Activated naive CD4-positive, alpha-beta T cell treated with anti-CD3 and anti-CD28 coated beads, Interleukin-2, amount 50 U/mL, for 16 hours (primary cell): Measurements from ENCODE around the gene NTM.

Experiments used
- DNase-seq: peaks from one replicate; pipeline ENCODE4 v3.0.0-alpha.2; 2020

Gene NTM

DNA sequence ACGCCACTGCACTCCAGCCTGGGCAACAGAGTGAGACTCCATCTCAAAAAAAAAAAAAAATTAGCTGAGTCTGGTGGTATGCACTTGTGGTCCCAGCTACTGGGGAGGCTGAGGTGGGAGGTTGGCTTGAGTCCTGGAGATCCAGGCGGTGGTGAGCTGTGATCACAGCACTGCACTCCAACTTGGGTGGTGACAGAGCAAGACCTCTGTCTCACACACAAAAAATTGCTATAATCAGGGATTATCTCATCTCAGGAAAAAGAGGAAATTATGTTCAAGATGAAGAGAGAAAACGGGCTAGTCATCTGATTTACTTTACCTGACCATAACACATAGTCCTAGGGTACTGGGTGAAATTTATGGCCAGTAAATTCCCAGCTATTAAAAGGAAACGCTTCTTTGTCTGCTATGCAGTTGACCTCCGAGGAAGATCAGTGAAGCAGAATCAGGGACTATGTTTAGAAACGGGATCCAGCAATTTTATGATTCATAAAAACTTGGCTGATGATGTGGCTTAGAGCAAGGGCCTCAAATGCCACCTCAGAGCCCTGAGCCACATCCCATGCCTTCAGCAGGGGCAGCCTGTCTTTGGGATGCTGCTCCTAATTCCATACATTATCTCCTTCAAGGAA is 386.2 kb downstream of the NTM start:
- DNase-seq = no peak

DNA sequence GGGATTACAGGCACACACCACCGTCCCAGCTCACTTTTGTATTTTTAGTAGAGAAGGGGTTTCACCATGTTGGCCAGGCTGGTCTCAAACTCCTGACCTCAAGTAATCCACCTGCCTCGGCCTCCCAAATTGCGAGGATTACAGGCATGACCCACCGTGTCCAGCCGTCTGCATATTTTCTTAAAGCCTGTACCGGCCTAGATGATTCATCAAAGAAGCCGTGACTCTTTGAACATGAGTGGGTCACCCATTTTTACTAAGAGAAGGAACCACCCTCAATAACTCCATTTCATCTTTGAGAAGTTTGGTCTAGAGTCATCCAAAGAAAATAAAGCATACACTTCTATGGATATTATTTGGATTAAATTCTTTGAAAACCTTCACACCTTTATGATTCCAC is 388.3 kb downstream of the NTM start:
- no peak for DNase-seq

DNA sequence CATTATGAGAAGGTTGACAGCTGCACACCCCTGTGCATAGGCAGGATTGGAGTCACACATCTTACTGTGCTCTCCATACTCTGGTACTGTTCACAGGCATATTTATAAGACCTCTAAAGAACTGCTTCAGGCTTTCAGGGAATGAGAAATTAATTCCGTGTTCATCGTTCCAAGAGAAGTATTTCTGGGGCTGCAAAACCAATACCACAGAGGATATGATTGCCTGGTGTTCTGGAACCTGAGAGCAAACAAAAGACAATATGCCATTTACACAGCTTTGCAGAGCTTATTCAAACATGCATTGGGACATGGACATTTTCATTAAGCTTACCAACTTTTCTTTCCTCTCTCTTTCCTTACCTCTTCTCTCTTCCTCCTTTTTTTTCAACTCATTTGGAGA is 388.7 kb downstream of the NTM start:
- no peak for DNase-seq

DNA sequence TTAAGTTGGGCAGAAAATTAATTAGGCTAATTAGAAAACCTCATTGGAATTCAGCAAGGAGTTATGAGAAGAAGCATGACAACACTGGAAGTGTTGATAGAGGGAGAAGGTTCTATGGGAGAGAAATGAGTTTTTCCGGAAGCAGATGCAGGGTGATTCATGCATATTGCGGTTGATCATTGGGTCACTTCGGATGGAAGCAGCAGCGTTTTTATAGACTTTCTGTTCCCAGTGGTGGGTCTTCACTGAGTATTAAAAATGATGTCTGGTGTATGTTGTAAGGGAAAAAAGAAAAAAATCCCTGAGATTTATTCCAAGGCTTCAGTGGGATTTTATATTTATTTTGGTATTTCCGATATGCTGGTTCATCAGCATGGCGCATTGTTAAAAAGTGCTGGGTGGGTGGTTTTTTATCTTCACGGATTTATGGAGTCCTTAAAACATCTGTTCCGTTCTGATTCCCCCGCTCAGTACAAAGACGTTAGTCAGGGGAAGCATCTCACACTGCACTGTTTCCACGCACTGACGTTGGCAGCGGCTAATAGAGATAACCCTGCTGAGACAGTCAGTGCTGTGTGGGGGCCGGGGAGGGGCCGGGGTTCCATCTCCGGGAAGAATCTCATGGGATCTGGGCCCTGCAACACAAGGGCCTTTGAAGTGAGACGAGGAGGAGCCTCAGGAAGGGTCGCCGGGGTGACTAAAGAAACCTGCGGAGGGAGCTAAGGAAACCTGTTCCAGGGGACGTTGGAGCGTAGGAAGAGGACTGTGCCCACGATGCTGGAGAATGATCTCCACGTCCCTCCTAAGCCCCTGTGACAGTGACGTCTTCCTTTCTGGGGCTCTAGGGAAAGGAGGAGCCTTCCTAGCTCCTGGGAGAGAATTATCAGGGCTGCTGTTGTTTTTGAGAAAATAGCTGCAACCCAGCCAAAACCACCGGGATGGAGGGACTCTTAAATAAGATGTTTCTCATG is 390.0 kb downstream of the NTM start:
- no peak for DNase-seq

DNA sequence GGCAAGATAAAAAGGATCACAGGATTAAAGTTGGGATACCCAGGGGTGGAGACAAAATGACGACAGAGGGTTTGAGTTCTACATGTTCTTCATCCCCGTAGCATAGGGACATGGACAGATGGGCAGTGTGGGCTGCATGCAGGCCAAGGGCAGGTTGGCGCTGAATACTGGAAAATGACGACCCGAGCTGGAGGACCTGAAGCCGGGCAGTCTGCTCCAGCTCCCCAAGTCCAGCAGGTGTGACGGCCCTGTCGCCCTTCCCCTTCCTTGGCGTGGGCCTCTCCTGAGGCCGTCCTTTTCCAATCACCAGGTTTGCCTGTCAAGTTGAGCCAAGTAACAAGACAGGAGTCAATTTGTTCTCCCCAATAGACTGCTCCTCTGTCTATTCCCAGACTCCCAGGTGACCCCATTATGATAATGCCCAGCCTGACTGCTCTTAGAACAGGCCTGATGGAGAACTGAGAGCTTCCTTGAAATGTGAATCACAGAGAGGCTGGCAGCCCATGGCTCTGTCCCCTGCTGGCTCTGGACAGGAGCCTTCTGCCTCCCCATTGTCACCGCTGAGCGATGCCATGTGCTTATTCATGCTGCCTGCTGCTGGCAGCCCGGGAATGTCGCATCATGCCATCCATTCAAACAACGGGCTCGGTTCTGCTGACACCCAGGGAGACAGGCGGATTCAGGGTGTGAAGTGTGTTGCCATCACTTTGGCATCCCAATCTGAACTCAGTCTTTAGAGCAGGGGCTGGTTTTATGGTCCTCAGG is 392.1 kb downstream of the NTM start:
- DNase-seq = no peak

DNA sequence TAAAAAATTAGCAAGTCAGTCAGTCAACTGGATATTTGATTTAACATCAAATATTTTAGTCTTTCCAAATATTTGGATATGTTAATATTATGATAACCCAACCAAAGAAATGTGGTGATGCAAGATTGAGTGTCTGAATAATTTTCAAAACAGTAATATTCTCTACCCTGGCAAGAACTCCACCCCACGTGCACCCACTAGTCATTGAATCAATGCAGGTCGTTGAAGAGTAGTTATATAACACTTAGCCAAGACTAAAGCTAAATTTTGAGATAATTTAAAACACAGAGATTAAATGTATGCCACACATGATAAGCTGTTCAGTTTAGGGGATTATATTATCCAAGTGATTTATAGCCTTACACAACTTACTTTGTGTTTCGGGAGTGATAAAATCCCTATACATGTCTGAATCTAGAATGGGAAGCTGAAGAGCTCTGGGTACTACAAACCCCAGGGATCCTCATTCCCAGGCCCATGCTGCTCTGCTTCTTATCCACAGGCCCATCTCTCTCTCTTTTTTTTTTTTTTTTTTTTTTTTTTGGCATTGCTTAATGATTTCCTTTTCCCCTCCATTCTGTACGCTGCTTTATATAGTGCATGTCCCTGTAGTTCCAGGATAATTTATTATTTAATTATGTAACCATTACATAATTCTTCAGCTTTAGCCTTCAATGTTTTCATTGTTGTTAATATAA is 392.9 kb downstream of the NTM start:
- DNase-seq = no peak

DNA sequence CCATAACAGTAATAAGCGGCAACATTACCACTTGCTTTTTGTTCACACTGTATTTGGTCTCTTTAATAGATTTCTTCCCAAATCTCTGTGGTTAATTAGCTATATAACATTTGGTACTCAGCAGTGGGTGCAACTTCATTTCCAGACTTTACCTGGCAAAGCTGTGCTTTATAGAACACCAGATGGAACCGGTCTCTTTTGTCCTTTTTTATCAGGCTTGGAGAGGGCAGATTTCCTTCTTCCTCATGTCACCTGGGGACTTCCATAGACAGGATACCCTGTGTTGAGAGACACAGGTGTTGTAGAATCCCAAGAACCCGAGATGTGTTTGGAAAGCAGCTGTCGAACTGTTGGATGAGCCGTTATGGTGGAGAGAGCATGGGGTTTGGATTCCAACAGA is 393.7 kb downstream of the NTM start:
- DNase-seq = no peak

DNA sequence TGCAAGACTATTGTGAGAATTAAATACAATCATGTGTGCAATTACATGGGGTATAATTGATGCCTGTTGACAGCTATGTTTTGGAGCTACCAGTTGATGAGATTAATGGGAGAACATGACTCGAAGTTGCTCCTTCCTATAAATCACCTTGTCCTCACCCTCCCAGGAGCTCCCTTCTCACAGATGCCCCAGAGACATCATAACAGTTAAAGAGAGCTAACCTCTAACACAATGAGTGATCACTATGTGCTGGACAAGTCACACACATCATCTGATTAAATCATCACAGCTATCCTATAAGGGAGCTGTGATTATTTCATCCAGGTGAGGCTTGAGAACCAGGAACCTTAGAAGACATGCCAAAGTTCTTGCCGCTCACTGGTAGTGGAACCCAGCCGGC is 394.2 kb downstream of the NTM start:
- no peak for DNase-seq

DNA sequence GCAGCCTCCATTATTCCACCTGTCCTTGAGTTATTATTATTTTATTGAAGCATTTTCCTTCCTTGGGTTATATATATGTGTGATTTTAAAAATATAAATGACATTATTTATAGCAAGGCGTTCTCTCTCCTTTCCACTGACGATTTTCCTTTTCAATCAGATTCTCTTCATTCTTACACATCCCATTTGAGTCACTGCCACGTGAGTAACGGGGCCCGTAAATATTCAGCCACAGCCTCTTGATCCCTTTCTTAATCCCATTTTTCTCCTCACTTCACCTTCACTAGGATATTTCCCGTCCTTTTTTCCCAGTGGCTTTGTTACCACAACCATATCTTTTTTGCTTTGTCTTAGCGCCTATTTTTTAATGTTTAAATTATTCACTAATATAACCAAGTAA is 396.2 kb downstream of the NTM start:
- no peak for DNase-seq

DNA sequence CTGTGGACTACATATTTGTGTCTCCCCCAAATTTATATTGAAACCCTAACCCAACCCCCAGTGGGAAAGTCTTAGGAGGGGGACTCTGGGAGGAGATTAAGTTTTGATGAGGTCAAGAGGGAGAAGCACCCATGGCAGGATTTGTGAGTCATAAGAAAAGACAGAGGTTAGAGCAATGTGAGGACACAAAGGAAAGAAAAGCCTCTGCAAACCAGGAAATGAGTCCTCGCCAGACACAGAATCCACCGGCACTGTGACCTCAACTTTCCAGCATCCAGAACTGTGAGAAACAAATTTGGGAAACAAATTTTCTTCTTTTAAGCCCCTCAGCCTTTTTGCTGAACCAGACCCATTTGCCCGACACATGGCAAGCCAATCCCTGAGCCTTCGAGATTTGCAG is 397.0 kb downstream of the NTM start:
- DNase-seq = no peak

DNA sequence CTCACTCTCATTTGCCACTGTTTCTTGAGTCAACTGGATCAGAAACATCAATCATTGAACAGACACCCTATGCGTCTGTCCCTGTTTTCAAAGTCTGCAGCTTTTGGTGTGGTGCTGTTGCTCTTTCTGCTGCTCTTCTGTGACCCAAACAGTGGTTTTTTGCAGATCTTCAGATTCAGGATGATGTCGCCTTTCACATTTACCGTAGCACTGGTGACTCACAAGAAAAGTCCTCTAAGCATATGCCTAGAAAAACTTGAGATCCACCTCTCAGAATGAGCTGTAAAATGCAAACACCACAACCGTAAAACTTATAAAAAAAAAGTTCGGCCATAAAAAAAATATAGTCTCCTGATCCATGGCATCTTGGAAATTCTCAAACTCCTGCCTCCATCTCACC is 400.4 kb downstream of the NTM start:
- no peak for DNase-seq

DNA sequence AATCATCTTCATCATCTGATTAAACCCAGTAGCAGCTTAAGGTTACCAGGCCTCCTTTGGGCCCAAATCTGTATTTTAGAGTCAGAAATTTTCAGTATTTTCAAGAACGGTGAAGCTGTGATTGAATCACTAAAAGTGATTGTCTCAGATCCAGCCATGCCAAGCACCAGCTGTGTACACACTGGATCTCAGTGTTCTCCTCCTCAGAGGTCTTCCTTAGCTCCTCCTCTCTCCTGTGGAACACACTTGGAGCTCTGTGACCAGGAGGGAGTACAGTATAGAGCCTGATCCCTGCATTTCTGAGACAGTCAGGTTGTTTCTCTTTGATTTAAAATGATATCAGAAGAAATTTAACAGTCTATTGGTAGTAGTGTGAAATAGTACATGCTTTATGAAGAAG is 401.1 kb downstream of the NTM start:
- DNase-seq = no peak

DNA sequence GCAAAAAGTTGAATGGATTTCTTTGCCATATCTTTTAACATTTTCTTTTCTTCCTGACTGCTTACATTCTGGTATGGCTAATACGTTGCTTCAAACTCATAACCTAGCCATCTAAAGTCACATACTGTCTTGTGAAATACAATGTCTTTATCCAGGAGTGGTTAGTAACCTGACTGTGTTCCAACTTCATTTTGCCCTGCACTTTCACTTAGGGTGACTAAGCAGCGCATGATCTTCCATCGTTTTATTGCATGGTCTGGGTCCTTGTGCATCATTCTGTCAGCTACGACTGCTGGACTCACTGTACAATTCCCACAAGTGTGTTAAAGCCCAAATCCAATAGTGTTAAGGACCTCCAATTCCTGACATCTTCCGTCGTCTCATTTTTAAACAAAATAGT is 403.2 kb downstream of the NTM start:
- no peak for DNase-seq

DNA sequence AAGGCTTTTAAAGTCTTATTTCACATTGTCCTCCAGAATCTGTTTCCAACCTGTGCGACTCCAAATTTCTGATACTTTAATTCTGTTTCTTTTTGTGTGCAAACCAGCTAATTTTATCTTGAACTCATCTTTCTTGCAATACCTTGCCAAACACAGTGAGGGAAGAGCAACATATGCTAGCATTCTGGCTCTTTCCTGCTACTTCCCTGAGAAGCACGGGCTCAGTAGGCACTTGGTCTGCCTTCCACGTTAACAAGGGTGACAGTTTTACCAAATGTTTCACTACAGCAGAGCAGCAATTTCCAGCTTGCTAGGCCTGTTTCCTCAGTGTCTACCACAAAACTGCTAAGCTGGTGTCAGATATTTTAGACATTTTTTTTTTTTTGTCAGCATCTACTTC is 405.8 kb downstream of the NTM start:
- DNase-seq = no peak

DNA sequence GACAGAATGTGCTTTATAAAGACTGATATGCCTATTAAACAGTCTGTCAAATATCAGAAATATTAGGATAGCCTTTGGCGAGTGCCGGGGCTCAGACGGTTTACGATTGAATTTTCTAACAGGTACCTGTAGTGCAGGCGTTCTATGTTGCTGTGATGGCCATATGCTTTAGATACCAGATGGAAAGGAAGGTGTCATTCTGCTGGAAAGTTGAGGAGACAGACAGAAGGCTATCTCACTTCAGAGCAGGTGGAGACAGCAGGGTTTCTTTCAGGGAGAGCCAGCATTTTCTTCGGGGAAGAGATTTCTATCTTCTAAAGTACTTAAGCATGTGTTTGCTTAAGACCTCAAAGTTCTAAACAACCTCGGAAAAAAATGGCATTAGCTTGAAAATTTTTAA is 415.4 kb downstream of the NTM start:
- DNase-seq = no peak

DNA sequence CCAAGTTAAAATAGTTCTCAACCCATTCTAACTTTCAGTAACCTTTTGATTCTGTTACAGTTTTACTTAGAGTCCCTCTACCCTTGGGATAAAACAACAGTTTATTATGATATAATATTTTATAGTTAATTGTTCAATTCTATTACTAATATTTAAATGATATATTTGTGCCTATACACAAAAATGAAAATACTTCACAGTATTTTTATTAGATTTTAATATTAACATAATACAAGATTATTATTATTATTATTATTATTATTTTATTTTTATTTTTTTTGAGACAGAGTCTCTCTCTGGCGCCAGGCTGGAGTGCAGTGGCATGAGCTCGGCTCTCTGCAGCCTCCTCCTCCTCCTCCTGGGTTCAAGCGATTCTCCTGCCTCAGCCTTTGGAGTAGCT is 416.7 kb downstream of the NTM start:
- DNase-seq = no peak

DNA sequence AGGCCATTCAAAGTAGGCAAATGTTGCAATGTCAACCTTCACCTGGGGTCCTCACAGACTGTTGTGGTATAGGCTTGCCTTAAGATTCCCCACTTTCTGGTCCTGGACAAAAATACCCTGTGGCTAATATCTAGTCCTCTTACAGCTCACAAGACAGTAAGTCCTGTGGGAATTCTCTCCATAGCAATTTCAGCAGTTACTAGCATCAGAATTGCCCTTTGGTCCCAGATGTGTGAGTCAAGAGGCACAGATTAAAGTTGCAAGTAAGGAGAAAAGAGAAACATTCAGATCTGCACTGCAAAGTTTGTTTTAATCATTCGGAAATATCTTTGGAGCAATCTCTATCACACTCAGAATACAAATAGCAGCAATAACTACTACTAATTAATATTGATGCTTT is 420.2 kb downstream of the NTM start:
- DNase-seq = no peak

DNA sequence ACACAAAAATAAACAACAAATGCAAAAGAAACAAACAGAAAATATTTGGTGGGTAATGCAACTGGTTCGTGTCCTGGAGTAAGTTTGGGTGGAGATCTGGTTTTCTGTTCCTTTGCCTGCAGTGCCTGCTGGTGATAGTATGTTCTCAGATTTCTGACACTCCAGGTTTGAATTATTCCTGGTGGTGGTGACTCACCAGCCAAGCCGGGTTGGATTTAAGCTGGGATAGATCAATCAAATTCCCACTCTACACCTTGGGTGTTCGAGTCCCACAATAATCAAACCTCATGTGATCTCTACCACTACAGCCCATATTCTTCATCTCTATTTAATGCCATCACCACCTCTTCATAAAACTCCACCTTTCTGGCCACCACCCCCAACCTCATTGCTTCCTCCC is 421.8 kb downstream of the NTM start:
- no peak for DNase-seq

DNA sequence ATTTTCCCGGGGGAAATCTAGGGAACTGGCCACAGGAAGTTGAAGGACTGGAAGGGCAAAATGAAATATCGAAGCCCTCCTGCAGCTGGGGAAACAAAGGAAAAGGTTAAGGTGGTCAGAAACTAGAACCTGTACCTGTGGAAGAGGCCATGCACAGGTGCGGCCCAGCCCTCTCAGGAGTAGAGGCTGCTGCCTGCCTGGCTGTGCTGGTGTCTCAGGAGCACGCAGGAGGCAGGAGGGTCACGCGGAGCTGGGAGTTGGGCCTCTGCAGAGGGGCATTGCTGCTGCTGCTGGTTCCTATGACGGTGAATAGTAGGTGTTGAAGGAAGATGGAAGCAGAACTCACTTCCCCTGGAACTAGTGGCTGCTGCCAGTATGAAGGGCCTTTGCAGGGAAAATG is 425.7 kb downstream of the NTM start:
- DNase-seq = no peak

DNA sequence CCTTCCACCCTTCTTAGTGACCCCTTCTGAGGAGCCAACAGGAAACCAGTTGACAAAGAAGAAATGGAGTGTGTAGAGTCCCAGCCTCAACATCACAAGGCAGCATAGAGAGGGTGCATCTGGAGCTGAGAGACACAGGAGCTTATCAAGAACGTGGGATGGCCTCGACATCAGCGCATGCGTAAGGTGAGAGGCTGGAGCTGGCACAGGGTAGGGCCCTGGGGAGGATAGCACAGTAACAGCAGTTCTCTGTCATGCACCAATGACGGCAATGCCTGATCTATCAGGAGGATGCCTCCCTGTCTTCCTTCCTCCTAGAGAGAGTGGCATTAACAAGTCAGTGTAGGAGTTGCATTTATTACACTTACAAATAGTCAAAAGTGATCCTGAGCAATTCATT is 426.1 kb downstream of the NTM start:
- DNase-seq = no peak

DNA sequence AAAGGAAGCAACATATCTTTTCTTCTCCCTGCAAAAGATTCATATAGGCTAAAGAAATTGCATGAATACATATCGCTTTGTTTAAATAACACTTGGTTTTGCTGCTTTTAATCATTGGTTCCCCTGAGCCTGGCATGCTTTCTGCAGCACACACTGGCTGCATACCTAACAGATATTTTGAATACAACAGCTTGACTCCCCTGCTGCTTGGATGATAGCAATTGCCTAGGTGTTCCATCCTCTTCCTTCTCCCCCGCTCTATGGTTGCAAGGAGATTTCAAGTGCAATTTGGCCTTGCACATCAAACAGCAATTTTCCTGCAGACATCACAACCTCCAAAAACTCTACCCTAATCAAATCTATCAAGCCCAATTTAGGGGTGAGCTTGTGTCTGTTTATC is 430.0 kb downstream of the NTM start:
- no peak for DNase-seq

DNA sequence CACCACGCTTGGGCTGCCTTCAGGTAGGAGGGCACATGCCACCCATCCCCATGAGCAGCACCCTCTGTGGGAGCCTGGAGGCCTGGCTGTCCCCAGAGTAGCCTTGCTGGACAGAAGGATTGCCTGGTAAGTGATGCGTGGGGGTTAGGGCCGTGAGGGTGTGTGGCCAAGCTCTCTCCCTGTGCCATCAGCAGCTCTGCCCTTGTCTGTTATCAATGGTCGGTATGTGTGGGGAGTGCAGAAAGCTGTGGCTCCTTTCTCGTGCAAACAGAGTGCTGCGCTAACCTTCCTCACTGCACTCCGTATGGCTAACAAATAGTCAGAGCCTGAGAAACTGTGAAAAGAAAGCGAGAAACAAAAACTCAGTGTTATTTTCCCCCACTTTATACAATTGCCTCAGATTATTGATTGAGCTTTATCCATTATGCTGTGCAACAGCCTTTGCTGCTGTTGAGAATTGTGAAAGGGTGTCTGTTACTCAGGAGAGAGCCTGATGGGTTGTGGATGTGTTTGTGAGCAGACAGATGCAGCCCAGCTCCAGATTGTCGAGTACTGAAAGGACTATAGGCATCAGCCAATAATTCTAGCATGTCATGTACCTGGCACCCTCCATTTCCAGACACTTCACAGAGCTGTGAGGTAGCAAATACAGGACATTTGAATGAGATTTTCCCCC is 432.2 kb downstream of the NTM start:
- no peak for DNase-seq

DNA sequence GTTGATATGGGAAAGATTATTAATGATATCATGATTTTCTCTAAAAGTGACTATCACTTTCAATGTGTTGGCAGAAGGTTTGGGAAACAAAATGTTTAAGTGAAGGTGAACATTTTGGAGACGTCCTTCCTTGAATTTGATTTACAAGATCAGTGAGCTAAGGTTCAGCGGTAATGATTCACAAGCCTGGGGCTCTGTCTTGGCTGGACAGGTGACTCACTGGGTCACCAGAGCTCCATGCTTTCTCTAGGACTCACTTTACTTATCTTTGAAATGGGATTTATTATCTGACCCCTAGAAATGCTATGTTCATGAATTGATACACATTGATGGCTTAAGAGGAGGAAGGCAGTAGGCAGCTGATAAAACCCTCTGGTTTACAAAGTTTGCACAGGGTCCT is 437.5 kb downstream of the NTM start:
- no peak for DNase-seq
